Ectodermal cell (in vitro differentiated cells): ENCODE measurements around the gene SGK2.

Experiments
- H3K27ac ChIP-seq: 2 replicates; pipeline ENCODE4 v1.7.0; 2013; ENCODE audit warnings: mild to moderate bottlenecking, low read depth, low read length; ENCODE audit not compliant: insufficient read depth, poor library complexity, severe bottlenecking
- H3K27me3 ChIP-seq: 2 replicates; pipeline ENCODE4 v1.7.0; 2013; ENCODE audit warnings: mild to moderate bottlenecking, low read length; ENCODE audit not compliant: insufficient read depth, control insufficient read depth, poor library complexity, severe bottlenecking
- H3K36me3 ChIP-seq: one replicate; pipeline ENCODE4 v1.7.0; 2013; ENCODE audit warnings: low read length; ENCODE audit not compliant: control insufficient read depth, insufficient read depth
- H3K4me1 ChIP-seq: one replicate; pipeline ENCODE4 v1.7.0; 2013; ENCODE audit warnings: low read length; ENCODE audit not compliant: control insufficient read depth, insufficient read depth
- H3K4me3 ChIP-seq: 2 replicates; pipeline ENCODE4 v1.7.0; 2013; ENCODE audit warnings: low read depth, low read length, control low read depth; ENCODE audit not compliant: insufficient read depth
- H3K9me3 ChIP-seq: 2 replicates; pipeline ENCODE4 v1.7.0; 2013; ENCODE audit warnings: mild to moderate bottlenecking, low read length, moderate library complexity; ENCODE audit not compliant: control insufficient read depth
- whole genome bisulfite sequencing, 2 experiments: methylation state at CpG; one replicate each; pipeline ENCODE4 v1.1.7; 2013; ENCODE audit warnings: missing lambda C conversion rate in 2 of 2; 5-methylcytosine and 5-hydroxymethylcytosine counted together

Gene SGK2

GRCh38 chr20:43535370-43536004 is 23.3 kb upstream of the SGK2 start:
- Histone ChIP-seq H3K9me3 (no peaks in the 10 kb centered on the region), H3K4me3 (no peak overlapping the region), H3K27me3 (no peaks in the 10 kb centered on the region), H3K36me3 (peaks cover 11% of the 10 kb centered on the region), H3K4me1 (no peaks in the 10 kb centered on the region), H3K27ac (no peak overlapping the region)
- 91 to 92% methylated on average over 7 of the region's 7 CpGs for WGBS, 2 experiments

- Histone ChIP-seq H3K4me1 (no peaks in the 10 kb centered on the region), H3K27me3 (no peaks in the 10 kb centered on the region), H3K4me3 (no peak overlapping the region), H3K9me3 (no peaks in the 10 kb centered on the region), H3K27ac (no peak overlapping the region), H3K36me3 (peaks cover 11% of the 10 kb centered on the region)
- WGBS, 2 experiments: 93 to 95% methylated on average over 19 of the region's 19 CpGs
Observed at GRCh38 chr20:43536041-43536816, 22.6 kb upstream of the SGK2 start.

GRCh38 chr20:43536817-43537440 is 21.9 kb upstream of the SGK2 start:
- H3K27ac ChIP-seq: no peak overlapping the region
- no peaks in the 10 kb centered on the region for H3K27me3 ChIP-seq
- 84 to 86% methylated on average over 2 of the region's 2 CpGs for WGBS, 2 experiments
- H3K36me3 ChIP-seq: peaks cover 11% of the 10 kb centered on the region
- H3K4me3 ChIP-seq: no peak overlapping the region
- no peaks in the 10 kb centered on the region for H3K4me1 ChIP-seq
- no peaks in the 10 kb centered on the region for H3K9me3 ChIP-seq

GRCh38 chr20:43537921-43538877 is 20.6 kb upstream of the SGK2 start:
- Histone ChIP-seq H3K9me3 (no peaks in the 10 kb centered on the region), H3K27me3 (no peaks in the 10 kb centered on the region), H3K4me1 (no peaks in the 10 kb centered on the region), H3K36me3 (peaks cover 11% of the 10 kb centered on the region), H3K27ac (no peak overlapping the region), H3K4me3 (no peak overlapping the region)
- WGBS, 2 experiments: 68 to 79% methylated on average over 4 of the region's 4 CpGs

GRCh38 chr20:43538878-43539700 is 19.7 kb upstream of the SGK2 start:
- H3K4me3 ChIP-seq: no peak overlapping the region
- 90 to 91% methylated on average over 6 of the region's 6 CpGs for WGBS, 2 experiments
- H3K27me3 ChIP-seq: no peaks in the 10 kb centered on the region
- no peaks in the 10 kb centered on the region for H3K9me3 ChIP-seq
- H3K27ac ChIP-seq: no peak overlapping the region
- no peaks in the 10 kb centered on the region for H3K4me1 ChIP-seq
- peaks cover 11% of the 10 kb centered on the region for H3K36me3 ChIP-seq

GRCh38 chr20:43539975-43540672 is 18.7 kb upstream of the SGK2 start:
- Histone ChIP-seq H3K9me3 (no peaks in the 10 kb centered on the region), H3K4me1 (no peaks in the 10 kb centered on the region), H3K4me3 (no peak overlapping the region), H3K27me3 (no peaks in the 10 kb centered on the region), H3K36me3 (peaks cover 5% of the 10 kb centered on the region), H3K27ac (no peak overlapping the region)
- 92 to 93% methylated on average over 17 of the region's 17 CpGs for WGBS, 2 experiments

- Histone ChIP-seq H3K27ac (no peak overlapping the region), H3K4me1 (no peaks in the 10 kb centered on the region), H3K9me3 (no peaks in the 10 kb centered on the region), H3K4me3 (no peak overlapping the region), H3K27me3 (no peaks in the 10 kb centered on the region), H3K36me3 (peaks cover 5% of the 10 kb centered on the region)
- WGBS, 2 experiments: 93 to 97% methylated on average over 7 of the region's 7 CpGs
Observed at GRCh38 chr20:43540673-43541060, 18.2 kb upstream of the SGK2 start.

- WGBS, 2 experiments: 89 to 96% methylated on average over 2 of the region's 2 CpGs
- H3K36me3 ChIP-seq: peaks cover 1% of the 10 kb centered on the region
- no peak overlapping the region for H3K27ac ChIP-seq
- no peaks in the 10 kb centered on the region for H3K4me1 ChIP-seq
- H3K27me3 ChIP-seq: no peaks in the 10 kb centered on the region
- no peaks in the 10 kb centered on the region for H3K9me3 ChIP-seq
- no peak overlapping the region for H3K4me3 ChIP-seq
Observed at GRCh38 chr20:43541214-43541613, 17.6 kb upstream of the SGK2 start.

GRCh38 chr20:43542161-43542560 is 16.7 kb upstream of the SGK2 start:
- Histone ChIP-seq H3K27ac (no peak overlapping the region), H3K4me1 (no peaks in the 10 kb centered on the region), H3K27me3 (no peaks in the 10 kb centered on the region), H3K4me3 (no peak overlapping the region), H3K9me3 (no peaks in the 10 kb centered on the region), H3K36me3 (no peaks in the 10 kb centered on the region)
- WGBS, 2 experiments: 86 to 94% methylated on average over 5 of the region's 5 CpGs
